ENCODE data around the gene MDH2. TPM values are rescaled to one million over a fixed set of nuclear protein-coding genes. Genes with fewer than 3 reads are reported as not detected.

Gene MDH2, protein sequence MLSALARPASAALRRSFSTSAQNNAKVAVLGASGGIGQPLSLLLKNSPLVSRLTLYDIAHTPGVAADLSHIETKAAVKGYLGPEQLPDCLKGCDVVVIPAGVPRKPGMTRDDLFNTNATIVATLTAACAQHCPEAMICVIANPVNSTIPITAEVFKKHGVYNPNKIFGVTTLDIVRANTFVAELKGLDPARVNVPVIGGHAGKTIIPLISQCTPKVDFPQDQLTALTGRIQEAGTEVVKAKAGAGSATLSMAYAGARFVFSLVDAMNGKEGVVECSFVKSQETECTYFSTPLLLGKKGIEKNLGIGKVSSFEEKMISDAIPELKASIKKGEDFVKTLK
- total RNA-seq, result 10 to 100 TPM; 73.1 to 90.3 (median 79.2) TPM
- 100 to 1,000 TPM; 147 to 214 (median 164) TPM for polyA plus RNA-seq

DNA sequence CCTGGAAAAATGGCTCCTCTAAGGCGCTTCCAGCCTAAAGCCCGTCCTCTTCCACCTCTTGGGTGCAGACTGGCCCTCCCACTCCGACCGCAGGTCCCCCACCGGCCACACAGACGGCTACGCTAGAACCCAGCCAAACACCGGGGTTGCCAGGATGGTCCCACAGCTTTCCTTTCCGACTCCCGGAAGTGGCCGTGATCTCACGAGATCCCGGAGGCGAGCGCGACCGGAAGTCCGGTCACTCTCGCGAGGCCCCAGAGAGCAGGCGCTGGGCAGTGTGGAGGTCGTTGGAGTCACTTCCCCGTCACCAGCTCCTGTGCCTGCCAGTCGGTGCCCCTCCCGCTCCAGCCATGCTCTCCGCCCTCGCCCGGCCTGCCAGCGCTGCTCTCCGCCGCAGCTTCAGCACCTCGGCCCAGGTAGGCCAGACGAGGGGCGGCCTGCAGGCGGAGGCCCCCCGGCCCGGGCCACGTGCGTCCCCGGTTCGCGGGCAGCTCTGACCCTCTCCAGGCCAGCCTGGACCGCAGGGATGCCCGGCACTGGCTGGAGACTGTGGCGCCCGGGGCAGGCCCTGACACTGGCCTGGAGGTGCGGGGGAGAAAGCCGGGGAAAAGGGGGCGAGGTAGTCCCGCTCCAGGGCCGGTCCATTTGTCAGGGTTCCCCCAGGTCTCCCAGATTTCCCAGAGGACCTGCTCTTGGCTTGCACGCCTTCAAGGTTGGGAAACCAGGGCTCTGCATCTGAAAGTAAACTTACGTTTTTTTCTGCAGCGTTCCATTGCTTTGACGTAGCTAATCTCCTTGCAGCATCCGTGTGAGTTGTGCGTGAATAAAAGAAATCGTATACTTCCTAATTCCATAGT is at the start of gene MDH2, which contains the start of gene STYXL1:
Gene MDH2, plus strand, starts transcription at position 296 of the 857 bp plus-strand sequence. Its CDS starts 55 bp downstream, at position 351.
Gene STYXL1, minus strand, starts transcription at position 190 of the 857 bp plus-strand sequence. CDS start 17,477 bp downstream, outside the sequence.
- H3K4me1 ChIP-seq, result peaks cover 0 to 51% (median 33%) of the 10 kb centered on the region in 4 donors
- H3K36me3 ChIP-seq, result peaks cover 0 to 13% (median 0%) of the 10 kb centered on the region in 4 donors
- 0% methylated on average over 58 of the region's 58 CpGs for WGBS, 2 donors
- H3K9me3 ChIP-seq, result no peaks in the 10 kb centered on the region
- intact Hi-C loops (cut with DNase I), result loop anchor here (10.0 kb wide), 1 partner anchor 117 kb away; no protein-coding TSS in a partner anchor
- TF ChIP-seq, protein P1, sequence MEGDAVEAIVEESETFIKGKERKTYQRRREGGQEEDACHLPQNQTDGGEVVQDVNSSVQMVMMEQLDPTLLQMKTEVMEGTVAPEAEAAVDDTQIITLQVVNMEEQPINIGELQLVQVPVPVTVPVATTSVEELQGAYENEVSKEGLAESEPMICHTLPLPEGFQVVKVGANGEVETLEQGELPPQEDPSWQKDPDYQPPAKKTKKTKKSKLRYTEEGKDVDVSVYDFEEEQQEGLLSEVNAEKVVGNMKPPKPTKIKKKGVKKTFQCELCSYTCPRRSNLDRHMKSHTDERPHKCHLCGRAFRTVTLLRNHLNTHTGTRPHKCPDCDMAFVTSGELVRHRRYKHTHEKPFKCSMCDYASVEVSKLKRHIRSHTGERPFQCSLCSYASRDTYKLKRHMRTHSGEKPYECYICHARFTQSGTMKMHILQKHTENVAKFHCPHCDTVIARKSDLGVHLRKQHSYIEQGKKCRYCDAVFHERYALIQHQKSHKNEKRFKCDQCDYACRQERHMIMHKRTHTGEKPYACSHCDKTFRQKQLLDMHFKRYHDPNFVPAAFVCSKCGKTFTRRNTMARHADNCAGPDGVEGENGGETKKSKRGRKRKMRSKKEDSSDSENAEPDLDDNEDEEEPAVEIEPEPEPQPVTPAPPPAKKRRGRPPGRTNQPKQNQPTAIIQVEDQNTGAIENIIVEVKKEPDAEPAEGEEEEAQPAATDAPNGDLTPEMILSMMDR (IDR thresholded peaks at IDR 0.05), result no peak
- peak in 1 of 4 donors; percentile 33 for TF ChIP-seq EP300 (IDR thresholded peaks at IDR 0.05)
- TF ChIP-seq POLR2AphosphoS5 (IDR thresholded peaks at IDR 0.05), result peak; percentile 92 to 97 (median 96)
- peak; percentile 87 to 89 for TF ChIP-seq POLR2A (IDR thresholded peaks at IDR 0.05)
- peak within 1 kb of the TSS; percentile 87 to 96 (median 91) for H3K27ac ChIP-seq
- peak within 1 kb of the TSS; percentile 56 to 96 (median 74) for H3K4me3 ChIP-seq
- H3K27me3 ChIP-seq, result no peaks in the 10 kb centered on the region
- peak; percentile 97 for DNase-seq

DNA sequence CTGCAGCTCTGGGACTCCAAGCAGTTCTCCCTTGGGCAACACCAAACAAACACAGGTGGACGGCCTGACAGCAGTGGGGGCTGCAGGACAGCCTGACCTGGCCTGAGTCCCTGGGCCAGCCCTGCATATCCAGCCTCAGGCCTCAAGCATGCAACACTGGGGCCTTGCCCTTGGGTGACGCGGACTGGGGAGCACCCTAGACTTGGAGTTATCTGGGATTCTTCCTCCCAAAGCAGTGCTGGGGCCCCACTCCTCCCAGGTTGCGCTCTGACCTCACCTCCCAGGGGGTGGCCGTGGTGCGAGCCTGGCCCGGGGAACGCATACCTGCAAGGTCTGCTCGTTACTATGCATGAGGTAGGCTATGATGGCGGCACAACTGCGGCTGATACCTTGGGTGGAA is 47.3 kb upstream of the MDH2 start:
- no peaks in the 10 kb centered on the region for H3K27me3 ChIP-seq
- H3K9me3 ChIP-seq, result no peaks in the 10 kb centered on the region
- H3K27ac ChIP-seq, result no peak overlapping the region
- H3K4me3 ChIP-seq, result no peak overlapping the region
- 96 to 97% methylated on average over 11 of the region's 11 CpGs for WGBS, 2 donors
- DNase-seq, result peak; percentile 59
- intact Hi-C loops (cut with DNase I), result no loop called here
- TF ChIP-seq EP300 (IDR thresholded peaks at IDR 0.05) (no peak), POLR2A (IDR thresholded peaks at IDR 0.05) (no peak), POLR2AphosphoS5 (IDR thresholded peaks at IDR 0.05) (no peak)
- TF ChIP-seq, protein P1 (IDR thresholded peaks at IDR 0.05), result no peak
- peaks cover 0 to 27% (median 13%) of the 10 kb centered on the region in 4 donors for H3K36me3 ChIP-seq
- no peaks in the 10 kb centered on the region for H3K4me1 ChIP-seq

DNA sequence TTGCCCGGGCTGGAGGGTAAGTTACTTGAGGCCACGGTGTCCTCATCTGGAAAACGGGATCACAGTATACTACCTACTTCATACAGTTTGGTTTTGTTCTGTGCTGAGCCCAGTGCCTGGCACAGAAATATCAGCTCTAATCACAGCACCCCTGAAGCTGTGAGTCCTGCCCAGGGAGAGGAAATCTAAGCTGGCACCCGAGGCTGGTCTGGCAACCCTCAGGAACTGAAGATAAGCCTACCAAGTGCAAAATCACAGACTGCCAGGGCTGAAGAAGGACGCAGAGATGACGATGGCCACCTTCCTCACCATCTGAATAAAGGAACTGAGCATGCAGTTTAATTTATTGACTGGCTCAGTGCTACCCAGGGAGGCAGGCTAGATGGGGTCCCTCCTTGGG is 45.8 kb upstream of the MDH2 start:
- no peaks in the 10 kb centered on the region for H3K9me3 ChIP-seq
- H3K27me3 ChIP-seq, result no peaks in the 10 kb centered on the region
- intact Hi-C loops (cut with DNase I), result no loop called here
- H3K36me3 ChIP-seq, result peaks cover 0 to 27% (median 13%) of the 10 kb centered on the region in 4 donors
- no peak for TF ChIP-seq EP300 (IDR thresholded peaks at IDR 0.05)
- TF ChIP-seq POLR2A (IDR thresholded peaks at IDR 0.05), result no peak
- TF ChIP-seq POLR2AphosphoS5 (IDR thresholded peaks at IDR 0.05), result no peak
- TF ChIP-seq, protein P1 (IDR thresholded peaks at IDR 0.05), result no peak
- H3K4me3 ChIP-seq, result no peak overlapping the region
- no peak for DNase-seq
- no peaks in the 10 kb centered on the region for H3K4me1 ChIP-seq
- 92 to 94% methylated on average over 6 of the region's 6 CpGs for WGBS, 2 donors
- no peak overlapping the region for H3K27ac ChIP-seq

DNA sequence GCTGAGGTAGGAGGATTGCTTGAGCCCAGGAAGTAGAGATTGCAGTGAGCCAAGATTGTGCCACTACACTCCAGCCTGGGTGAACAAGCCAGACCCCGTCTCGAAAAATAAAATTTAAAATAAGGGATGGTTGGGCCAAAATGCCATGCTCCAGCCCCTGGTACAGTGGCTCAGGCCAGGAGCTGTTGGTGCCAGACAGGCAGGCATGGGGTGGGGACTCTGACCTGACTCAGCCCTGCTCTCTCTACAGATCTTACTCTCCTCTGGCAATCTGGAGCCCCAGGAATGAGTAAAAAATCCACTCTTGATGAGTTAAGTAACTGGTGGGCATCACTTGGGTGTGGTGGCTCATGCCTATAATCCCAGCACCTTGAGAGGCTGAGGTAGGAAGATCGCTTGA is 45.1 kb upstream of the MDH2 start:
- intact Hi-C loops (cut with DNase I), result no loop called here

More for the DNA sequence above, 45.1 kb upstream of the MDH2 start:
- TF ChIP-seq POLR2A (IDR thresholded peaks at IDR 0.05) (no peak), EP300 (IDR thresholded peaks at IDR 0.05) (no peak)
- WGBS, 2 donors, result 96 to 99% methylated on average over 3 of the region's 3 CpGs
- H3K4me1 ChIP-seq, result no peaks in the 10 kb centered on the region
- H3K36me3 ChIP-seq, result peaks cover 0 to 27% (median 13%) of the 10 kb centered on the region in 4 donors
- H3K4me3 ChIP-seq, result no peak overlapping the region
- DNase-seq, result no peak
- H3K9me3 ChIP-seq, result no peaks in the 10 kb centered on the region
- H3K27ac ChIP-seq, result no peak overlapping the region
- H3K27me3 ChIP-seq, result no peaks in the 10 kb centered on the region
